ENCODE results near the gene CHI3L2.
A peak's percentile ranks its signal among the peaks of the same experiment; 100 is the strongest.

Gene CHI3L2

GRCh38 chr1:111227434-111227833 lies at the start of gene CHI3L2:
TSS of gene CHI3L2 (plus strand) at chr1:111227713. CDS start at chr1:111227730, 17 bp downstream.
- no peaks in the 10 kb centered on the region for H3K27me3 ChIP-seq (ENCODE audit: insufficient read depth, low read length)
- peaks cover 19% of the 10 kb centered on the region for H3K4me1 ChIP-seq (ENCODE audit: control insufficient read depth, insufficient read depth, low read length, unreplicated experiment)
- H2AFZ ChIP-seq (ENCODE audit: low read length, unreplicated experiment): peak within 1 kb of the TSS; percentile 11
- H3K36me3 ChIP-seq (ENCODE audit: insufficient read depth, low read length): no peaks in the 10 kb centered on the region
- peak within 1 kb of the TSS; percentile 25 for H3K27ac ChIP-seq (ENCODE audit: low read depth, low read length)
- H3K4me3 ChIP-seq (ENCODE audit: low read depth, low read length): no peak within 1 kb of the TSS; the same call in 1 of the 2 replicates
- H3K79me2 ChIP-seq (ENCODE audit: control insufficient read depth, insufficient read depth, low read length, unreplicated experiment): no peaks in the 10 kb centered on the region

GRCh38 chr1:111179968-111180533 lies 47.5 kb upstream of the CHI3L2 start:
- Histone ChIP-seq H3K27me3 (ENCODE audit: insufficient read depth, low read length) (no peaks in the 10 kb centered on the region), H3K36me3 (ENCODE audit: insufficient read depth, low read length) (peaks cover 22% of the 10 kb centered on the region), H2AFZ (ENCODE audit: low read length, unreplicated experiment) (no peak overlapping the region), H3K4me1 (ENCODE audit: control insufficient read depth, insufficient read depth, low read length, unreplicated experiment) (no peaks in the 10 kb centered on the region), H3K4me3 (ENCODE audit: low read depth, low read length) (no peak overlapping the region), H3K79me2 (ENCODE audit: control insufficient read depth, insufficient read depth, low read length, unreplicated experiment) (no peaks in the 10 kb centered on the region), H3K27ac (ENCODE audit: low read depth, low read length) (no peak overlapping the region)

GRCh38 chr1:111182052-111182451 lies 45.5 kb upstream of the CHI3L2 start:
- Histone ChIP-seq H3K27me3 (ENCODE audit: insufficient read depth, low read length) (no peaks in the 10 kb centered on the region), H3K27ac (ENCODE audit: low read depth, low read length) (no peak overlapping the region), H3K36me3 (ENCODE audit: insufficient read depth, low read length) (peaks cover 21% of the 10 kb centered on the region), H2AFZ (ENCODE audit: low read length, unreplicated experiment) (no peak overlapping the region), H3K4me1 (ENCODE audit: control insufficient read depth, insufficient read depth, low read length, unreplicated experiment) (no peaks in the 10 kb centered on the region), H3K4me3 (ENCODE audit: low read depth, low read length) (no peak overlapping the region), H3K79me2 (ENCODE audit: control insufficient read depth, insufficient read depth, low read length, unreplicated experiment) (no peaks in the 10 kb centered on the region)

GRCh38 chr1:111183308-111184069 lies 44.0 kb upstream of the CHI3L2 start:
- Histone ChIP-seq H3K79me2 (ENCODE audit: control insufficient read depth, insufficient read depth, low read length, unreplicated experiment) (no peaks in the 10 kb centered on the region), H3K4me1 (ENCODE audit: control insufficient read depth, insufficient read depth, low read length, unreplicated experiment) (no peaks in the 10 kb centered on the region), H3K36me3 (ENCODE audit: insufficient read depth, low read length) (peaks cover 35% of the 10 kb centered on the region), H3K27me3 (ENCODE audit: insufficient read depth, low read length) (no peaks in the 10 kb centered on the region), H2AFZ (ENCODE audit: low read length, unreplicated experiment) (no peak overlapping the region), H3K4me3 (ENCODE audit: low read depth, low read length) (no peak overlapping the region), H3K27ac (ENCODE audit: low read depth, low read length) (no peak overlapping the region)

- peaks cover 45% of the 10 kb centered on the region for H3K36me3 ChIP-seq (ENCODE audit: insufficient read depth, low read length)
Measured at GRCh38 chr1:111184663-111185062, 42.9 kb upstream of the CHI3L2 start.

GRCh38 chr1:111190931-111191451 lies 36.5 kb upstream of the CHI3L2 start:
- H3K27me3 ChIP-seq (ENCODE audit: insufficient read depth, low read length): no peaks in the 10 kb centered on the region
- H3K4me3 ChIP-seq (ENCODE audit: low read depth, low read length): no peak overlapping the region
- no peak overlapping the region for H2AFZ ChIP-seq (ENCODE audit: low read length, unreplicated experiment)
- H3K27ac ChIP-seq (ENCODE audit: low read depth, low read length): no peak overlapping the region
- H3K79me2 ChIP-seq (ENCODE audit: control insufficient read depth, insufficient read depth, low read length, unreplicated experiment): no peaks in the 10 kb centered on the region
- peaks cover 14% of the 10 kb centered on the region for H3K4me1 ChIP-seq (ENCODE audit: control insufficient read depth, insufficient read depth, low read length, unreplicated experiment)
- H3K36me3 ChIP-seq (ENCODE audit: insufficient read depth, low read length): peaks cover 27% of the 10 kb centered on the region

More at GRCh38 chr1:111184663-111185062, 42.9 kb upstream of the CHI3L2 start:
- H3K4me3 ChIP-seq (ENCODE audit: low read depth, low read length): no peak overlapping the region
- no peaks in the 10 kb centered on the region for H3K79me2 ChIP-seq (ENCODE audit: control insufficient read depth, insufficient read depth, low read length, unreplicated experiment)
- no peak overlapping the region for H2AFZ ChIP-seq (ENCODE audit: low read length, unreplicated experiment)
- H3K27ac ChIP-seq (ENCODE audit: low read depth, low read length): no peak overlapping the region
- no peaks in the 10 kb centered on the region for H3K27me3 ChIP-seq (ENCODE audit: insufficient read depth, low read length)
- H3K4me1 ChIP-seq (ENCODE audit: control insufficient read depth, insufficient read depth, low read length, unreplicated experiment): no peaks in the 10 kb centered on the region

- H3K27me3 ChIP-seq (ENCODE audit: insufficient read depth, low read length): no peaks in the 10 kb centered on the region
- H3K4me3 ChIP-seq (ENCODE audit: low read depth, low read length): no peak overlapping the region
- H3K27ac ChIP-seq (ENCODE audit: low read depth, low read length): no peak overlapping the region
- no peaks in the 10 kb centered on the region for H3K79me2 ChIP-seq (ENCODE audit: control insufficient read depth, insufficient read depth, low read length, unreplicated experiment)
- peaks cover 14% of the 10 kb centered on the region for H3K4me1 ChIP-seq (ENCODE audit: control insufficient read depth, insufficient read depth, low read length, unreplicated experiment)
- no peak overlapping the region for H2AFZ ChIP-seq (ENCODE audit: low read length, unreplicated experiment)
- peaks cover 27% of the 10 kb centered on the region for H3K36me3 ChIP-seq (ENCODE audit: insufficient read depth, low read length)
Measured at GRCh38 chr1:111191496-111191895, 36.0 kb upstream of the CHI3L2 start.

GRCh38 chr1:111192074-111192473 lies 35.4 kb upstream of the CHI3L2 start:
- Histone ChIP-seq H2AFZ (ENCODE audit: low read length, unreplicated experiment) (no peak overlapping the region), H3K4me1 (ENCODE audit: control insufficient read depth, insufficient read depth, low read length, unreplicated experiment) (peaks cover 14% of the 10 kb centered on the region), H3K36me3 (ENCODE audit: insufficient read depth, low read length) (peaks cover 24% of the 10 kb centered on the region), H3K4me3 (ENCODE audit: low read depth, low read length) (no peak overlapping the region), H3K27ac (ENCODE audit: low read depth, low read length) (no peak overlapping the region), H3K27me3 (ENCODE audit: insufficient read depth, low read length) (no peaks in the 10 kb centered on the region), H3K79me2 (ENCODE audit: control insufficient read depth, insufficient read depth, low read length, unreplicated experiment) (no peaks in the 10 kb centered on the region)

- Histone ChIP-seq H3K4me1 (ENCODE audit: control insufficient read depth, insufficient read depth, low read length, unreplicated experiment) (peaks cover 14% of the 10 kb centered on the region), H3K27me3 (ENCODE audit: insufficient read depth, low read length) (no peaks in the 10 kb centered on the region), H3K79me2 (ENCODE audit: control insufficient read depth, insufficient read depth, low read length, unreplicated experiment) (no peaks in the 10 kb centered on the region), H2AFZ (ENCODE audit: low read length, unreplicated experiment) (no peak overlapping the region), H3K27ac (ENCODE audit: low read depth, low read length) (no peak overlapping the region), H3K36me3 (ENCODE audit: insufficient read depth, low read length) (peaks cover 15% of the 10 kb centered on the region), H3K4me3 (ENCODE audit: low read depth, low read length) (no peak overlapping the region)
Measured at GRCh38 chr1:111192658-111193519, 34.6 kb upstream of the CHI3L2 start.

GRCh38 chr1:111193712-111194480 lies 33.6 kb upstream of the CHI3L2 start:
- Histone ChIP-seq H3K79me2 (ENCODE audit: control insufficient read depth, insufficient read depth, low read length, unreplicated experiment) (no peaks in the 10 kb centered on the region), H3K27ac (ENCODE audit: low read depth, low read length) (no peak overlapping the region), H3K27me3 (ENCODE audit: insufficient read depth, low read length) (no peaks in the 10 kb centered on the region), H2AFZ (ENCODE audit: low read length, unreplicated experiment) (no peak overlapping the region), H3K36me3 (ENCODE audit: insufficient read depth, low read length) (peaks cover 5% of the 10 kb centered on the region), H3K4me3 (ENCODE audit: low read depth, low read length) (no peak overlapping the region), H3K4me1 (ENCODE audit: control insufficient read depth, insufficient read depth, low read length, unreplicated experiment) (peaks cover 14% of the 10 kb centered on the region)
